GM12872 (cell line): ENCODE measurements around the gene PSMB10.

Experiments
- TF ChIP-seq, protein P1 (sequence below): IDR thresholded peaks from 3 replicates; pipeline ENCODE4 v1.5.1; 2011; ENCODE audit warnings: low read depth, mild to moderate bottlenecking, low read length, moderate library complexity; ENCODE audit not compliant: insufficient read depth

Gene PSMB10

DNA sequence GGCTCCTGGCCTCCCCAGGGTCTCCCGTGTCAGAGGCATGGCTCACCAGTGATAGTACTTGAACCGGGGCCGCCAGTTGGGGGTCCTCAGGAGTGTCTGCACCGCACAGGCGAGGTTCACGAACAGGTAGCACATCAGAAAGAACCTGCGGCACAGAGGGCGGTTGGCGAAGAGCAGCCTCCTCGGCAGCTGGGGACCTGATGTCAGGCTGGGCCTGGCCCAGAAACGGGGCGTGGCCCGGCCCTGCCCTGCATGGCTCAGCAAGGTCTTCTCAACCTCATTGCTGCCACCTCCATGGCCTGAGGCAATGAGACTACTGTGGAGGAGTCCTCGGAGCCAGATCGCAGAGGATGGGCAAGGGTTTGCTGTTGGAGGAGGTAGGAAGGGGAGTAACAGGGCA lies 11.4 kb upstream of the PSMB10 start:
- TF ChIP-seq, protein P1, sequence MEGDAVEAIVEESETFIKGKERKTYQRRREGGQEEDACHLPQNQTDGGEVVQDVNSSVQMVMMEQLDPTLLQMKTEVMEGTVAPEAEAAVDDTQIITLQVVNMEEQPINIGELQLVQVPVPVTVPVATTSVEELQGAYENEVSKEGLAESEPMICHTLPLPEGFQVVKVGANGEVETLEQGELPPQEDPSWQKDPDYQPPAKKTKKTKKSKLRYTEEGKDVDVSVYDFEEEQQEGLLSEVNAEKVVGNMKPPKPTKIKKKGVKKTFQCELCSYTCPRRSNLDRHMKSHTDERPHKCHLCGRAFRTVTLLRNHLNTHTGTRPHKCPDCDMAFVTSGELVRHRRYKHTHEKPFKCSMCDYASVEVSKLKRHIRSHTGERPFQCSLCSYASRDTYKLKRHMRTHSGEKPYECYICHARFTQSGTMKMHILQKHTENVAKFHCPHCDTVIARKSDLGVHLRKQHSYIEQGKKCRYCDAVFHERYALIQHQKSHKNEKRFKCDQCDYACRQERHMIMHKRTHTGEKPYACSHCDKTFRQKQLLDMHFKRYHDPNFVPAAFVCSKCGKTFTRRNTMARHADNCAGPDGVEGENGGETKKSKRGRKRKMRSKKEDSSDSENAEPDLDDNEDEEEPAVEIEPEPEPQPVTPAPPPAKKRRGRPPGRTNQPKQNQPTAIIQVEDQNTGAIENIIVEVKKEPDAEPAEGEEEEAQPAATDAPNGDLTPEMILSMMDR: no peak

DNA sequence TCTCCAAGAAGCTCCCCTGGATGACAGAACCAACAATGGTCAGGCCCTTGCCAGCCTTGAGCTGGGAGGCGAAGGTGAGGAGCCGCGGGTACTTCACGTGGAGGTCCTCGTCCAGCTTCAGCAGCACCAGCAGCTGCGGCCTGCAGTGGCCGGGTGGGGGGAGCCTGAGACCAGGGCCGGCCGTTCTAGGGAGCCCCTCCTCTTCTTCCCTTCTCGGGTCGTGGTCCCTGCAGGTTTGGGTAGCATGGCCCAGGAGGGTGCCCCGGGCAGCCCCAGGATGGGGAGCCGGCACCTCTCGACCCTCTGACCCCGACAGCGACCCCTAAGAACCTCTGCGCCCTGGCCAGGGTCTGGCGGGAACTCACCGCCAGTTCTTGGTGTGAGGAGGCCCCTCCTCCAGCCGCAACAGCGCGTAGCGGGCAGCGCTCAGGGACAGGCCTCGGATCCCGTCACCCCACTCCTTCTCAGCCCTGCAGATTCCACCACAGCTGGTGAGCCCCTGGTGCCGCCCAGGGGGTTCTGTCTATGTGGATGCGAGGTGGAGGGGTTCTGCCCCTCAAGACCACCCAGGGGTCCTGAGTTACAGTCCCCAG lies 10.4 kb upstream of the PSMB10 start:
- TF ChIP-seq, protein P1: no peak

- TF ChIP-seq, protein P1: no peak
Measured at GRCh38 chr16:67946128-67946569, 9.5 kb upstream of the PSMB10 start.

DNA sequence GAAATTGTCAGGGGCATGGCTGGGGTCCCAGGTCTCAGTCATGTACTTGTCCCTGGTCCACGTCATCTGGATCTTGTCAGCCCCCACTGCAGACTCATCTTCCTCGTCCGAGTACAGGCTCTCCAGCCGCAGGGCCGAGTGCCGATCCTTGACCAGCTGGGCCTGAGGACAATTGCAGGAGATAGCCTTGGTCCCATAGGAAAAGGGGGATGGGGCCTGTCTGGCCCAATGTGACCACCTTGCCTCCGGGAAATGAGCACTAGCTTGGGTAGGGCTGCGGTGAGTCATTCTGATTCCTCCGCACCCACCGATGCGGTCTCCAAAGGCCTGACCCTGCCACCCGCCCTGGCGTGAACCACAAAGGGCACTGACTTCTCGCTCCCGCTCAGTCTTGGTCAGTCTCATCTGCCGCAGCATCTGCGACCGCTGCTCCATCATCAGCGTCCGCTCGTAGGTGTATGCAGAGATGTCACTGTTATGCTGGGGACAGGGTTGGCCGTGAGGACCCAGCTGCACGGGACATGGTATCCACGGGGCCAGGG lies 8.8 kb upstream of the PSMB10 start:
- TF ChIP-seq, protein P1: no peak

- TF ChIP-seq, protein P1: no peak
Measured at GRCh38 chr16:67944690-67945391, 8.2 kb upstream of the PSMB10 start.

DNA sequence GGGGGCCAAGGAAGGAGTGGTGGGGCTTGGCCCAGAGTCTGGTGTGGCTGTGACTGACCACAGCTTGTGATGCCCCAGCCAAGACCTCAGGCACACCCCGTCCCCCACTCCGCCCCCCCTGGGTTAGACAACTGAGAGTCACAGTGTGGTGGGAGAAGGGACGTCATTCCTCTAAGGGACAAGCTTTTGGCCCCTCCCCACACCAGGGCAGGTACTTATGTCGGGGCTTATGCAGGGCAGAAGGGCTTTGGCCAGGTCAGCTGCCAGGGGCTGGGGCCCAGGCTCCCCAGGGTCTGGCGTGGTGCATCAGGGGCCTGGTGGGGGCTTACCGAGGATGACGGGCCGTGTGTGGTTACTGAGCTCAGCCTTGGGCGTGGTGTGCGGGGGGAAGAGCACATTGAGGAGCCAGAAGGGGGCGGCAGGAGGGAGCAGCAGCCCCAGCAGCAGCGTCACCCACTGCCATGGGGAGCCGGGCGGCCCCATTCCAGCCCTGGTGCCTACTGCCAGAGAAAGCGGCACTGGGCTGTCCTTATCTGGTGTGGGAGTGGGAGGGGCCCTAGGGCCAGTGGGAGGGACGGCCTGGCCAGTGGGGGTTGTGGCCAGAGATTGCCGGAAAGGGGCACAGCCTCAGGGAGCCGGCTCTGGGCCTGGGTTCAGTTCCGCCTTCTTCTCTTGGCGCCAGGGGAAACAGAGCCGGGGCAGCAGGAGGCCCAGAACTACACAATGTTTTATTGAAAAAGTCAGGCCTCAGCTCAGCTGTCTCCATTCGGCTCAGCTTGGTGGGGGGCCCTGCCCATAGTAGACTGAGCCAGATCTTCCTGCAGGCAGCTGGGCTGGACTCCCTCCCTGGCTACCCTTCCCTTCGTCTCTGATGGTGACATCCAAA lies 7.2 kb upstream of the PSMB10 start, which contains the start of gene LCAT:
Gene LCAT (minus strand): TSS at position 502 of the 886 bp plus-strand sequence. CDS start 19 bp downstream, at position 483.
- TF ChIP-seq, protein P1: no peak

GRCh38 chr16:67943256-67943618 lies 6.6 kb upstream of the PSMB10 start:
- TF ChIP-seq, protein P1: no peak
